Sciatic nerve (tissue), 2 donors: ENCODE measurements around the gene ANXA1. TPM values are rescaled to one million over a fixed set of nuclear protein-coding genes. Genes with fewer than 3 reads are reported as not detected.
"Not testable (repeated sequence)": the region's sequence is repeated elsewhere in the genome, so short reads cannot be mapped to it uniquely, and the experiment has no call there.

Experiments
- ATAC-seq: fragments of 200-7000 bp; cut with Tn5 transposase; one replicate; pipeline ENCODE4 v1.9.1; 2020; ENCODE audit warnings: mild to moderate bottlenecking, moderate library complexity
- DNase-seq: peaks from one replicate; pipeline ENCODE4 v3.0.0-alpha.2; 2020; ENCODE audit warnings: low spot score
- intact Hi-C: fragments of 100-400 bp; cut with DNase I; formaldehyde crosslinking; loops from one replicate; pipeline ENCODE4 v1.14.2; 2022
- total RNA-seq: library from RNA; stranded (reverse); fragmentation: NEBNext Ultra II Directional; extraction: Animal tissue kit (Norgen Biotek cat#: 25700); gene quantifications from one replicate; pipeline ENCODE4 v1.2.1, GENCODE V29; 2021
- donor health status: DM: no; HTN: no; CAD: no.
- donor health status: DM: no; HTN: no; CAD: no.

The ANXA1 gene, protein sequence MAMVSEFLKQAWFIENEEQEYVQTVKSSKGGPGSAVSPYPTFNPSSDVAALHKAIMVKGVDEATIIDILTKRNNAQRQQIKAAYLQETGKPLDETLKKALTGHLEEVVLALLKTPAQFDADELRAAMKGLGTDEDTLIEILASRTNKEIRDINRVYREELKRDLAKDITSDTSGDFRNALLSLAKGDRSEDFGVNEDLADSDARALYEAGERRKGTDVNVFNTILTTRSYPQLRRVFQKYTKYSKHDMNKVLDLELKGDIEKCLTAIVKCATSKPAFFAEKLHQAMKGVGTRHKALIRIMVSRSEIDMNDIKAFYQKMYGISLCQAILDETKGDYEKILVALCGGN
- 293 TPM for total RNA-seq

DNA sequence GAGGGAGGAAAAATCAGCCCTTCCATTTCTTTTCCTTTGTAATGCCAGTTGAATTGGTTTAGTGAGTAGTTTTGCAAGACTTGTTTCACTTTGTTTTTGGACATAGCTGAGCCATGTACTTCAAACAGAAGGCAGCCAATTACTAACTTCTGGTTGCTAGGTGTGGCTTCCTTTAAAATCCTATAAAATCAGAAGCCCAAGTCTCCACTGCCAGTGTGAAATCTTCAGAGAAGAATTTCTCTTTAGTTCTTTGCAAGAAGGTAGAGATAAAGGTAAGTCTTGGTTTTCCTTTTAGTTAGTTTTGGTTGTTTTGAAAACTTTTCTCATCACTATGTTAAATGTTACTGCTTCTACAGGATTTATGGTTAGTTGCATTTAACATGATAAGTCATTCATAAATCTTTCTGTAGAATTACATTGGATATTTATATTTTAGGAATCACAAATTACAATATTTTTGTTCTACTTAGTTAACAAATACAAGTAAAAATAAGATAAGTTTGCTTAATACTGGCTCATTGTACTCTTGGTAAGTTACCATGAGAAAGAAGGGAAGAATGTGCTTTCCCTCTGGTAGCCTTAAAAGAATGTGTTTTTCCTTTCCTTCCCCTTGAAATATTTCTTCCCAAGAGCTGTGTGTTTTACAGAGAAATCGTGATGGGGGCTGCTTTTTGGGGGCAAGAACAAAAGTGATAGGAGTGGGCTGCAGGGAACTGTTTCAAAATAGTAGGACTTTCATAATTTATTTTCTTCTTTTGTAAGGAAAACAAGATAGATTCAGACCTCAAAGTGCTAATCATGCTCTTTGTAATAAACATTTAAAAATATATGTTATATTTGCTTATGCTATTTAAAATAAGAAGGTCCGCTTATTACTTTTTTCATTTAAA, at the start of gene ANXA1:
TSS of gene ANXA1 (plus strand) at position 213 of the 890 bp plus-strand sequence. CDS start 6,671 bp downstream, outside the sequence.
- intact Hi-C loops = no loop called here
- ATAC-seq (peak; percentile 92), DNase-seq (no peak)

- intact Hi-C loops = no loop called here
- DNase-seq = no peak
These were observed 47.3 kb upstream of the ANXA1 start for GRCh38 chr9:73104342-73104741.

DNA sequence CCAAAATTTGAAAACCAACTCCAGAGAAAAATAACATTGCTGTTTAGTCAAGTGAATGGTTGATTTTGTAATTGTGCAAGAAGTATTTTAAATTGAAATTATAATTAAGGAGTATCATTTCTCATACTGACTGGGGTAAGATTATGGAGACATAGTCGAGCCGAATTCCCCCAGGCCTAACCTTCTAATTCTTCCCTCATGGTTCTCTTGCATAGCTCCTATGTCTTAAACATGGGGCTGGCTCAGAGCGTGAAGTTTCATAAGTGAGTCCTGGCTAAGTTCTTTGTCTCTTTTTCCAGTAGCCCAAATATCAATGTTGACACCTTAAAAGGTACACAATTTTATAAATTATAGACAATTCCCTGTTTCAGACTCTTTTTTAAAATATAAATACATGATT, 46.7 kb upstream of the ANXA1 start:
- no peak for DNase-seq
- intact Hi-C loops = no loop called here
- no peak for ATAC-seq

More at GRCh38 chr9:73104342-73104741, 47.3 kb upstream of the ANXA1 start:
- no peak for ATAC-seq

DNA sequence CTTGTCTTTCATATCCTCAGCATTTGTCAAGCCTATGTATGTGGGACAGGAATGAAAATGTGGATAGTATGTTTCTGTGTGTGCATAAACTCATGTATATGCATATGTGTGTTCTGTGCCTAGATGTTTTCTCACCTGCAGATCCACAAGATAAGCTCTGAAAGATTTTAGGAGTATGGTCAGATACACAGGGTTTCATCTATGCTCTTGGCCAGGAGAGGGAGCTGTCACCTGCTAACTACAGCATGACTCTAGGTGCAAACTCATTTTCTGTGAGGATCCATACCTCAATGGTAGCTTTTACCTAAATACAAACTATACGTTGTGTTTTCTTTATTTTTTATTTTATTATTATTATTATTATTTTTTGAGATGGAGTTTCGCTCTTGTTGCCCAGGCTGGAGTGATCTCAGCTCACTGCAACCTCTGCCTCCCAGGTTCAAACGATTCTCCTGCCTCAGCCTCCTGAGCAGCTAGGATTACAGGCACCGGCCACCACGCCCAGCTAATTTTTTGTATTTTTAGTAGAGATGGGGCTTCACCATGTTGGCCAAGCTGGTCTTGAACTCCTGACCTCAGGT, 44.1 kb upstream of the ANXA1 start:
- peak; percentile 91 for ATAC-seq
- peak; percentile 80 for DNase-seq
- intact Hi-C loops = not testable (repeated sequence)

DNA sequence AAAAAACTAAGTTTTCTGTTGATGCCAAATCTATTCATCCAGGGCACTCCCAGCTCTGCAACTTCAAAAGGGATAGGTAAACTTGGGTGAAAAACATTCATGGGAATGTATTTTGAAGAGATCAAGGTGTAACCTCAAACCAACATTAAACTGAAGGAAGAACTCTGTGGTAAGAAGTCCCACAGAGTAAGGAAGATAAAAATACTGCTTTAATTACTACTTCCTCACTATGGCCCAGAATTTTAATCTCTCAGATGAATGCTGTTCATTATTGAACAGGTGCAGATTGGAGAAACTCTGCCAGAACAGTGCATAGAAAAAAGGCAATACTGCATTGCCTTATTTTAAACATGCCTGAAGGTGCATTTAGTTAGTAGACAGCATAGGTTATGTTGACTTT, 37.6 kb upstream of the ANXA1 start:
- intact Hi-C loops = loop anchor here (10.0 kb wide), 1 partner anchor 71 kb away; no protein-coding TSS in a partner anchor
- ATAC-seq = no peak

DNA sequence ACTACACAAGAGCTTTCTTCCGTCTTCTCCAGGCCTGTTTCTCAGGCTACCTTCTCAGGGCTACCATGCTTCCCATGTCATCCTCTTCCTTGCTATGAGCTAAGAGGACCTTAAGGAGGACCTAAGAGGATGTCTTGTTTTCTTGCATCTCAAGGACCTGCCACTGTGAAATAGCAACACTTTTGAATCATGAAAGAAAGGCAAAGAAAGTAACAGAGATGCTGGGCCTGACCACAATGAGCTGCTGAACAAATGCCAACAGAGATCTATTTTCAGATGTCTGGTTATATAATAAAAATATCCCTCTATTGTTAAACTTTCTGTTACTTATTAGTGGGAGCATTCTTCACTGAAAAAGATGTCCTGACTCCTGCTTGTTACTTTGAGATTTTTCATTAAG, 36.7 kb upstream of the ANXA1 start:
- no peak for ATAC-seq
- intact Hi-C loops = loop anchor here (10.0 kb wide), 1 partner anchor 70 kb away; no protein-coding TSS in a partner anchor
- DNase-seq = no peak

More for the DNA sequence above, 37.6 kb upstream of the ANXA1 start:
- no peak for DNase-seq

- DNase-seq = no peak
- intact Hi-C loops = loop anchor here (10.0 kb wide), 1 partner anchor 69 kb away; no protein-coding TSS in a partner anchor
- no peak for ATAC-seq
These were observed 35.6 kb upstream of the ANXA1 start for GRCh38 chr9:73116031-73116430.

DNA sequence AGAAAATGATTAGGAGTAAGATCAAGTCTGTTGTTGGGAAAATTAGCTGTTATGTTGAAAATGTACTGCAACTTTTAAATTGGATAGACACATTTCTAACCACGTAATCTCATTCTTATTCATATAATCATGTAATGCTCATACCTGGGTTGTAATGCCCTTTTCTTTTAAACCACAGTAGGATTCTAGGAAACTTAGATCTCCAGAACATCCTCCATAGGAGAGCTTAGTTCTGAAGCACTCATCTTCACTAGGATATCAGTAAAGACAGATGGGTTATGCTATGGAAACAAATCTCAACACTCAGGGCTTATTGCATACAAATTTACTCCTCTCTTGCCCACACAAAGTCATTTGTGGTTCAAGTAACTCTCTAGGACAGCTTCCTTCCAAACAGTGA, 34.8 kb upstream of the ANXA1 start:
- ATAC-seq = no peak
- DNase-seq = no peak
- intact Hi-C loops = loop anchor here (10.0 kb wide), 1 partner anchor 68 kb away; no protein-coding TSS in a partner anchor

GRCh38 chr9:73118286-73118685, 33.4 kb upstream of the ANXA1 start:
- DNase-seq (no peak), ATAC-seq (no peak)
- intact Hi-C loops = loop anchor here (10.0 kb wide), 1 partner anchor 67 kb away; no protein-coding TSS in a partner anchor

DNA sequence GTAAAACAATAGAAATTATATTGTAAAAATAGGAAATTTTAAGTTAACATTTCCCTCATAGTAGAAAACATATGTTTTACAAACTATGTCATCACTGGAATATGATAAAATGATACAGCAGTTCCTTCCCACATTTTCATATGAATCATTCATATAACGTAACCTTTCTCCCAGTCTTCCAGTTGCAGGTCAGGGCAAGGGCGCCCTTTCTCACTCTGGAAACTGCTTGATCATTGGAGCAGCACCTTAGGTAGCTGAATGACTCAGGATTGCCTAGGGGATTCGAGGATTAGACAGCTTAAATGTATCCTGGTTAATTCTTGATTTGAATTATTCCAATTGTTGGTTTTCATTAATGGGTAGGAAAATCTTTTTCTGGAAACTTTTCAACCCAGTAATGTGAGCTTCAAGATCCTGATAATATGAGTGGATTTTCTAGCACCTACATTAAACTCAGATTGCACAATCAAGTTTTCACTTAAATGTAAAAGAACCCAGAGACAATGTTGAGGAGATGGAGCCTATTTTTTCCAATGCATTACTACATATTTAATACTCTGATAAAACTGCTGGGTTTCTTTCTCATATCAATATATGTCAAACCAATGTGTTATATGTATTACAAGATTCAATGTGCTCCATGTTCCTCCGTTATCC, 32.6 kb upstream of the ANXA1 start:
- DNase-seq = no peak
- intact Hi-C loops = loop anchor here (10.0 kb wide), 1 partner anchor 66 kb away; no protein-coding TSS in a partner anchor
- ATAC-seq = no peak

DNA sequence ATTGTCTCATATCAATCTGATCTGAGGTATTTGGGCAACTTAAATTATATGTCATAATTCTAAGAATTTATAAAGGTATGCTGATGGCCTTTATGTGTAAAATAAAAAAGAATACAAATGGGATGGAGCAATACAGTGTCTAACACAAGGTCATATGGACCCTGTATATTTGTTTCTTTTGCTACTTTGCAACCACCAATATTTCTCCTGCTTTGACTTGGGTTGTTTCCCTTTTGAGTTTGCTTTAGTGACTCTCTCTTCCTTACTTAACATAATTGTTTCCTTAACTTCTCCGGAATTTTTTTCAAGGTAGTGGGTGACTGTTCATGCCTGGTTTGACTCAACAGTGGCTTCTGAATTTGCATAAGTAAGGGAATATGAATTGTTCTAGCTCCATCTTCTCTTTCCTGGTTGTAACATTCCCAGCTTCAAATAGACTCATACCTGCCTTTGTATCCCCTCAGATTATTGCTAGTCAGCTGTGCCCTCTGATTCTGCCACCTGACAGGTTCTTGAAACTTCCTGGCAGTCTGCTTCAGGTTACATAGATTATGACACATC, 30.2 kb upstream of the ANXA1 start:
- intact Hi-C loops = loop anchor here (5.0 kb wide), 1 partner anchor 1116 kb away; no protein-coding TSS in a partner anchor
- no peak for ATAC-seq
- no peak for DNase-seq

DNA sequence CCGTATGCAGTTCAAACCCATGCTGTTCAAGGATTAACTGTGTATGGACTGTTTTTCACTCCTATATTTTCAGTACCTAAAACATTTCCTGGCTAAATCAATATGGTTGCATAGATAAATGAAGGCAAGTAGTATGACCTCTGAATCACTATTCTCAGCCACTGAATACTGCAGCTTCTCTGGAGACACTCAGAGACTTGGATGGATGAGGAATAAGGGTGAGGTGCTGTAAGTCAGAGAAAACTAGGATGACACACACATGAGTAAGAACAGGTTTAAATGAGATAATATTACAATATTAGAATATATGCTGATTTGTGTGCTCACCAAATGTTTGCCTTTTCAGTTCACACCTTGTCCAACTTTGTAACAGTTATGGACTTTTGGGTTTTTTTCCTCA, 26.0 kb upstream of the ANXA1 start:
- DNase-seq (no peak), ATAC-seq (no peak)
- intact Hi-C loops = no loop called here

DNA sequence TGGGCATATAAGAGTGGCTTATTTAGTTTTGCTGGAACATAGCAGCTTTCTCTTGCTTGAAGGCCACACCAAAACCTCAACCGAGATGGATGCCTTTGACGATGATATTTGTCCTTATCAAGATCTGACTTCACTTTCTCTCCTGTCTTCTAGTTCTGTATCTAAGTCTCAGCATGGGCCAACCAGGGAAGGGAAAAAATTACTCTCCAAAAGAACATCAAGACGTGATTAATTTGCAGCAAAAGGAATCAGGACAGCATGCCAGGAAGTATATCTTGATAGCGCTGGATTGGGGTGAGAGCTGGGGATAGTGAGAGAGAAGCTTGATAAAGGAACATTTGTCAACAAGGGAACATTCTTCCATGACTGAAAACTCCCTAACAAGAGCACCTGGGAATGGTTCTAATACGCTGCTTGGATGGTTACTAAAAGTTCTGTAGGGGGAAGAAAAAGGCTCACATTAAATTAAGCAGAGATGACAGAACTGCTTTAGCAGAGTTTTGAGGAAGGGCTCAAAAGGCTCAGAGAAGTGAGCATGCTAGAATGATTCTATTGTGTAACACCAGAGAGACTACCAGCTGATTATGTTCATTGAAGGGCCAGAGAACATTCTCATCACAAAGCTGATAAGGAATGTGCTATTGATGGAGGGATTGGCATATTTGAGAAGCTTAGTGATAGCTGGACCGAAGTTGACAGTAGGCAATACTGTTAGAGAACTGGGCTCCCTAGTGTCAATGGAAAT, 21.6 kb upstream of the ANXA1 start:
- ATAC-seq = no peak
- intact Hi-C loops = no loop called here
- no peak for DNase-seq

- peak; percentile 8 for ATAC-seq
- intact Hi-C loops = no loop called here
- no peak for DNase-seq
These were observed 20.2 kb upstream of the ANXA1 start for GRCh38 chr9:73131461-73131860.

DNA sequence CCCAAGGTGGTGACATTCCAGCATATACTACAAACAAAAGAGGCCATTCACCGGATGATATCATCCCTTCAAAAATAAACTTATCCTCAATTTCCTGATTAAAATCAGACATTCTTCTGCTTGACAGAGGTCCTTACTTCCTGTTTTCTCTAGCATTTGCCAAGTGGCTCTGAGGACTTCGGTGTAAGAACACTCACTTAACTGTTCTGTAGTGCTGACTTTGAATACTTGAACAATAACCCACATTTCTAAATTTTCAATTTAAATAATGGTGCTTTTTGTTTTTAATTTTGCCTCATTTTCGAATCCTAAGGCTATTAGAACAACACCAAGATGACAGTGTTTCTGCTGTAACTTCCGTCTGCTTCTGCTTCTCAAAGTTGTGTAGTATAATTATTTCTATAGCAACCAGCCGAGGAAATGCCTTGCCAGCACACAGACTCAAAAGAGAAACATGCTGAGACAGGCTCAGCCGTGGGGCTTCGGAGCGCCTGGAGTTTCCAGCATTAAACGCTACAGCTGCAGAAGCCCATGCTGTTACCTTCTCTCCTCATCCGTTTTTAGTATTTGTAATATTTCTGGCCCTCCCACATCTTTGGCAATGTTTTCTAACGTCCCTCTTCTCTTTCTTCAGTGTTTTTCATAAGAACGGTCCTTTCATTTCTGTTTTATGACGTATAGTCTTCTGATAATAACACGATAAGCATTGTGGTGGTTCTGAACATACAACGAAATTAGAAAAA, 19.5 kb upstream of the ANXA1 start:
- peak; percentile 80 for DNase-seq
- intact Hi-C loops = no loop called here
- ATAC-seq = peak; percentile 93

DNA sequence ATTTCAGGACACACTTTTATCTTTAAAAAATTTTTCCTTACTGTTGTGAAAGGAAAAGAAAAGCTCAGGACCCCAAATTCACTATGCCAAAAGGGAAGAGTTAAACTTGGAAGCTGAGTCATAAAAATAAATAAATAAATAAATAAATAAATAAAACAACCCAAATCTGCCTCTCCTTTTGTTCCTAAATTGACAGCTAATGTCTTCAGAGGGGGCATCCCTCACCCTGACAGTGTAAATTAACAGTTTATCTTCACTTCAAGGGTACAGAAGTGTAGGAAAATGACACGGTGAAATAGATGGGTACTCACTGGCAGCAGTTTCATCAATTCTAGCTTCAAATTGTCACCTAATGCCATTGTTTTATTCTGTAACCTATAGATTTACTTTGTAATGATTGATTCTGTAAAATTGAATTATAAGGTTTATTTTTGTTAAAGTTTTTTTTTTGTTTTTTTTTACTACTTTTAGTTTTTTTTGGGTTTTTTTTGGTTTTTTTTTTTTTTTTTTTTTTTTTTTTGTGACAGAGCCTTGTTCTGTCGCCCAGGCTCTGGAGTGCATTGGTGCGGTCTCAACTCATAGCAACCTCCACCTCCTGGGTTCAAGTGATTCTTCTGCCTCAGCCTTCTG, 18.5 kb upstream of the ANXA1 start:
- ATAC-seq (peak; percentile 35), DNase-seq (no peak)
- intact Hi-C loops = no loop called here
